ENCODE measurements around the gene GRB10.

The GRB10 gene

DNA sequence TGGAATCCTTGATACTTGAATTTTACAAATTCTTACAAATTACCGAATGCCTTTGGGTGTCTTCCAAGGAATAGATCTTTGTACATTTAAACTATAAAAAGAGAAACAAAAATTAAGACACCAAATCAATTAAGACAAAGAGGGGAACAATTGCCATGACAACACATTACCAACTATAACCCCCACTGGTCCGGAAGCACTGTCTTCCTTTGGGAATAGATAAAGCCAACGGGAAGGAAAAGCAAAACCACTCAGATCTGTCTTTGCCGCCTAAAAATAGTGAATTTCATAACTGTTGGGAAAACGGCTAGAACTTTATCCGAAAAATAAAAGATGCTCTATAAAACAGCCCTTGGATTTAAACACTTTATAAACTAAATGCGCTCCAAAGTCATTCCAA, 37.4 kb downstream of the GRB10 start:
- Histone ChIP-seq H3K27me3 (ENCODE audit: control insufficient read depth in 1 of 2, insufficient read depth in 1 of 2, low read length in 2 of 2) (no peaks in the 10 kb centered on the region), H2AK5ac (ENCODE audit: low read length, severe bottlenecking) (no peak overlapping the region), H2BK15ac (ENCODE audit: low read depth, poor library complexity, severe bottlenecking) (no peak overlapping the region), H3K27ac (ENCODE audit: low read length, poor library complexity, severe bottlenecking) (no peak overlapping the region), H3K9me3 (ENCODE audit: control insufficient read depth, low read length) (no peaks in the 10 kb centered on the region), H3K4ac (ENCODE audit: low read depth in 1 of 2, low read length in 2 of 2) (no peak overlapping the region), H2BK12ac (ENCODE audit: low read length in 2 of 2) (no peak overlapping the region), H2BK5ac (ENCODE audit: low read depth, low read length, poor library complexity, severe bottlenecking) (no peak overlapping the region), H3K36me3 (ENCODE audit: control insufficient read depth in 1 of 2, insufficient read depth in 2 of 2, low read depth in 1 of 2, low read length in 2 of 2) (peaks cover 20 to 32% of the 10 kb centered on the region in 2 experiments), H2AFZ (ENCODE audit: low read depth, low read length) (no peak overlapping the region), H4K8ac (ENCODE audit: low read length) (no peak overlapping the region), H3K79me1 (replicated peaks; ENCODE audit: low read length, poor library complexity, severe bottlenecking) (peaks cover 48% of the 10 kb centered on the region), H3K4me2 (ENCODE audit: low read length, poor library complexity, severe bottlenecking) (no peak overlapping the region), H3K14ac (ENCODE audit: low read length in 2 of 2) (no peak overlapping the region), H3K18ac (ENCODE audit: low read depth in 1 of 2, low read length in 2 of 2) (no peak overlapping the region), H3K4me1 (ENCODE audit: control insufficient read depth, insufficient read depth, low read depth, low read length) (peaks cover 1% of the 10 kb centered on the region), H2BK120ac (ENCODE audit: low read depth, low read length) (no peak overlapping the region), H3K4me3 (ENCODE audit: insufficient read depth in 1 of 2, low read depth in 1 of 2, low read length in 2 of 2) (no peak overlapping the region), H4K91ac (ENCODE audit: low read length) (no peak overlapping the region), H3K23ac (ENCODE audit: low read length in 2 of 2) (no peak overlapping the region), H3K9ac (ENCODE audit: low read length) (no peak overlapping the region)
- 91% methylated on average over 6 of the region's 7 CpGs for WGBS
- DNase-seq = no peak

- Histone ChIP-seq H4K91ac (ENCODE audit: low read length) (no peak overlapping the region), H3K9ac (ENCODE audit: low read length) (no peak overlapping the region), H2BK12ac (ENCODE audit: low read length in 2 of 2) (no peak overlapping the region), H2BK120ac (ENCODE audit: low read depth, low read length) (no peak overlapping the region), H3K4ac (ENCODE audit: low read depth in 1 of 2, low read length in 2 of 2) (no peak overlapping the region), H3K79me1 (replicated peaks; ENCODE audit: low read length, poor library complexity, severe bottlenecking) (peaks cover 50% of the 10 kb centered on the region), H2AK5ac (ENCODE audit: low read length, severe bottlenecking) (no peak overlapping the region), H2BK15ac (ENCODE audit: low read depth, poor library complexity, severe bottlenecking) (no peak overlapping the region), H3K4me3 (ENCODE audit: insufficient read depth in 1 of 2, low read depth in 1 of 2, low read length in 2 of 2) (no peak overlapping the region), H3K18ac (ENCODE audit: low read depth in 1 of 2, low read length in 2 of 2) (no peak overlapping the region), H3K27me3 (ENCODE audit: control insufficient read depth in 1 of 2, insufficient read depth in 1 of 2, low read length in 2 of 2) (no peaks in the 10 kb centered on the region), H2AFZ (ENCODE audit: low read depth, low read length) (no peak overlapping the region), H3K23ac (ENCODE audit: low read length in 2 of 2) (no peak overlapping the region), H3K4me2 (ENCODE audit: low read length, poor library complexity, severe bottlenecking) (no peak overlapping the region), H3K36me3 (ENCODE audit: control insufficient read depth in 1 of 2, insufficient read depth in 2 of 2, low read depth in 1 of 2, low read length in 2 of 2) (peaks cover 20 to 30% of the 10 kb centered on the region in 2 experiments), H3K14ac (ENCODE audit: low read length in 2 of 2) (no peak overlapping the region), H3K27ac (ENCODE audit: low read length, poor library complexity, severe bottlenecking) (no peak overlapping the region), H3K9me3 (ENCODE audit: control insufficient read depth, low read length) (no peaks in the 10 kb centered on the region), H3K4me1 (ENCODE audit: control insufficient read depth, insufficient read depth, low read depth, low read length) (peaks cover 5% of the 10 kb centered on the region), H2BK5ac (ENCODE audit: low read depth, low read length, poor library complexity, severe bottlenecking) (no peak overlapping the region), H4K8ac (ENCODE audit: low read length) (no peak overlapping the region)
- DNase-seq = no peak
- whole genome bisulfite sequencing = 93% methylated on average over 11 of the region's 11 CpGs
These were observed 38.8 kb downstream of the GRB10 start for GRCh38 chr7:50743893-50744292.

DNA sequence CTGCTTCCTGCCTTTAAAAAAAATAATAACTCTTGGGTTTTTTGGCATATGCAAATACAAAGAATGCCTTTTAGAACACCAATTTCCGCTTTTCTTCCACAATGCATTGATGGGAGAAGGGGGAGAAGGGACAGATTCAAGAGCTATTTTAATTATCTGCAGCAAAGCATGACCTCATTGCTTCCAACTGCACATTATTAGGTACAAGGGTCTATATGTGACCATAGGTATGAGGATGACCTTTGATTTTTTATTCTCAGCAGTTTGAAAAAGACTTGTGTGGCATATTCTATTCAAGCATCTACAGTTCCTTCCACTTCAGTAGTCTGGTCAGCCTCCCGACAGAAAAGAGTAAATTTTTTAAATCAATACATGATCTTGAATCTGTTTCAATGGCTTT, 39.7 kb downstream of the GRB10 start:
- Histone ChIP-seq H3K9me3 (ENCODE audit: control insufficient read depth, low read length) (no peaks in the 10 kb centered on the region), H4K8ac (ENCODE audit: low read length) (no peak overlapping the region), H4K91ac (ENCODE audit: low read length) (no peak overlapping the region), H3K4ac (ENCODE audit: low read depth in 1 of 2, low read length in 2 of 2) (no peak overlapping the region), H3K79me1 (replicated peaks; ENCODE audit: low read length, poor library complexity, severe bottlenecking) (peaks cover 44% of the 10 kb centered on the region), H2AFZ (ENCODE audit: low read depth, low read length) (no peak overlapping the region), H3K4me2 (ENCODE audit: low read length, poor library complexity, severe bottlenecking) (no peak overlapping the region), H3K36me3 (ENCODE audit: control insufficient read depth in 1 of 2, insufficient read depth in 2 of 2, low read depth in 1 of 2, low read length in 2 of 2) (peaks cover 20 to 25% of the 10 kb centered on the region in 2 experiments), H2AK5ac (ENCODE audit: low read length, severe bottlenecking) (no peak overlapping the region), H2BK5ac (ENCODE audit: low read depth, low read length, poor library complexity, severe bottlenecking) (no peak overlapping the region), H3K9ac (ENCODE audit: low read length) (no peak overlapping the region), H3K18ac (ENCODE audit: low read depth in 1 of 2, low read length in 2 of 2) (no peak overlapping the region), H3K27ac (ENCODE audit: low read length, poor library complexity, severe bottlenecking) (no peak overlapping the region), H3K27me3 (ENCODE audit: control insufficient read depth in 1 of 2, insufficient read depth in 1 of 2, low read length in 2 of 2) (no peaks in the 10 kb centered on the region), H3K4me1 (ENCODE audit: control insufficient read depth, insufficient read depth, low read depth, low read length) (peaks cover 5% of the 10 kb centered on the region), H2BK15ac (ENCODE audit: low read depth, poor library complexity, severe bottlenecking) (no peak overlapping the region), H3K23ac (ENCODE audit: low read length in 2 of 2) (no peak overlapping the region), H3K14ac (ENCODE audit: low read length in 2 of 2) (no peak overlapping the region), H2BK12ac (ENCODE audit: low read length in 2 of 2) (no peak overlapping the region), H2BK120ac (ENCODE audit: low read depth, low read length) (no peak overlapping the region), H3K4me3 (ENCODE audit: insufficient read depth in 1 of 2, low read depth in 1 of 2, low read length in 2 of 2) (no peak overlapping the region)
- DNase-seq = no peak
- 91% methylated on average over 1 of the region's 2 CpGs for WGBS

DNA sequence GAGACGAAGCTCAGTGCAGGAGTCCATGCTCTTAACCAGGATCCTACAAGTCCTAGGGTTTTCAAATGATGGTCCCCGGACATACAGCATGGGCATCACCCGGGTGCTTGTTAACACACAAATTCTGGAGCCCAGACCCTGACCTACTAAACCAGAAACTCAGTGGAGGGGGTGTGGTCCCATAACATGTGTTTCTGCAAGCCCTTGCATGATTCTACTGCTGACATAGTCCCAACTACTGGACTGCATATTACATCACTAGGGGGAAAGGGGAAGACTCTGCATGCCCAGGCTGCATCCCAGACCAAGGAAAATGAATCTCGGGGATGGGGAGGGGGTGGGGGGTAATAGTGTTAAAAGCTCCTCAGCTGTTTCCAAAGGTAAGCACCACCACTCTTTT, 40.3 kb downstream of the GRB10 start:
- Histone ChIP-seq H3K14ac (ENCODE audit: low read length in 2 of 2) (no peak overlapping the region), H3K27me3 (ENCODE audit: control insufficient read depth in 1 of 2, insufficient read depth in 1 of 2, low read length in 2 of 2) (no peaks in the 10 kb centered on the region), H2AK5ac (ENCODE audit: low read length, severe bottlenecking) (no peak overlapping the region), H4K91ac (ENCODE audit: low read length) (no peak overlapping the region), H3K18ac (ENCODE audit: low read depth in 1 of 2, low read length in 2 of 2) (no peak overlapping the region), H3K9me3 (ENCODE audit: control insufficient read depth, low read length) (no peaks in the 10 kb centered on the region), H3K4me1 (ENCODE audit: control insufficient read depth, insufficient read depth, low read depth, low read length) (peaks cover 5% of the 10 kb centered on the region), H2BK15ac (ENCODE audit: low read depth, poor library complexity, severe bottlenecking) (no peak overlapping the region), H3K23ac (ENCODE audit: low read length in 2 of 2) (no peak overlapping the region), H4K8ac (ENCODE audit: low read length) (no peak overlapping the region), H2AFZ (ENCODE audit: low read depth, low read length) (no peak overlapping the region), H3K4me2 (ENCODE audit: low read length, poor library complexity, severe bottlenecking) (no peak overlapping the region), H3K9ac (ENCODE audit: low read length) (no peak overlapping the region), H2BK5ac (ENCODE audit: low read depth, low read length, poor library complexity, severe bottlenecking) (no peak overlapping the region), H2BK120ac (ENCODE audit: low read depth, low read length) (no peak overlapping the region), H3K4me3 (ENCODE audit: insufficient read depth in 1 of 2, low read depth in 1 of 2, low read length in 2 of 2) (no peak overlapping the region), H3K79me1 (replicated peaks; ENCODE audit: low read length, poor library complexity, severe bottlenecking) (peaks cover 38% of the 10 kb centered on the region), H2BK12ac (ENCODE audit: low read length in 2 of 2) (no peak overlapping the region), H3K27ac (ENCODE audit: low read length, poor library complexity, severe bottlenecking) (no peak overlapping the region), H3K4ac (ENCODE audit: low read depth in 1 of 2, low read length in 2 of 2) (no peak overlapping the region), H3K36me3 (ENCODE audit: control insufficient read depth in 1 of 2, insufficient read depth in 2 of 2, low read depth in 1 of 2, low read length in 2 of 2) (peaks cover 14 to 19% of the 10 kb centered on the region in 2 experiments)
- no peak for DNase-seq
- 99% methylated on average over 4 of the region's 4 CpGs for WGBS

All from mesenchymal stem cell (in vitro differentiated cells and primary cell).